H9 (cell line): Measurements from ENCODE around the gene GPR21. TPM values are rescaled to one million over a fixed set of nuclear protein-coding genes. Genes with fewer than 3 reads are reported as not detected.

Experiments
- DNase-seq: peaks from one replicate; pipeline ENCODE4 v3.0.0-alpha.2; 2017
- H2AFZ ChIP-seq: one replicate; pipeline ENCODE4 v1.6.1; 2013; ENCODE audit warnings: mild to moderate bottlenecking, low read length, control low read depth, moderate library complexity
- H2AK5ac ChIP-seq: 2 replicates; pipeline ENCODE4 v1.6.1; 2013; ENCODE audit warnings: low read length, control low read depth, mixed read lengths; ENCODE audit not compliant: insufficient read length
- H2BK120ac ChIP-seq: one replicate; pipeline ENCODE4 v1.6.1; 2013; ENCODE audit warnings: low read depth, mild to moderate bottlenecking, low read length, control low read depth, inconsistent platforms; ENCODE audit not compliant: poor library complexity, severe bottlenecking
- H2BK12ac ChIP-seq: 2 replicates; pipeline ENCODE4 v1.6.1; 2013; ENCODE audit warnings: low read length, control low read depth, mixed read lengths, low read depth; ENCODE audit not compliant: insufficient read length
- H2BK15ac ChIP-seq: 2 replicates; pipeline ENCODE4 v1.6.1; 2013; ENCODE audit warnings: low read depth, low read length, control low read depth
- H2BK20ac ChIP-seq: one replicate; pipeline ENCODE4 v1.6.1; 2013; ENCODE audit warnings: low read depth, mild to moderate bottlenecking, low read length, control low read depth, inconsistent platforms; ENCODE audit not compliant: poor library complexity, severe bottlenecking
- H2BK5ac ChIP-seq: 2 replicates; pipeline ENCODE4 v1.6.1; 2013; ENCODE audit warnings: low read length, control low read depth, mixed read lengths; ENCODE audit not compliant: insufficient read length
- H3K14ac ChIP-seq: 2 replicates; pipeline ENCODE4 v1.6.1; 2013; ENCODE audit warnings: low read length, control low read depth; ENCODE audit not compliant: insufficient read depth
- H3K18ac ChIP-seq: 2 replicates; pipeline ENCODE4 v1.6.1; 2013; ENCODE audit warnings: low read depth, mild to moderate bottlenecking, mixed read lengths, low read length, control low read depth; ENCODE audit not compliant: insufficient read length
- H3K23ac ChIP-seq: 2 replicates; pipeline ENCODE4 v1.6.1; 2013; ENCODE audit warnings: low read length, control low read depth, mixed read lengths, low read depth; ENCODE audit not compliant: insufficient read length
- H3K23me2 ChIP-seq: 2 replicates; pipeline ENCODE4 v1.6.1; 2013; ENCODE audit warnings: low read depth, mild to moderate bottlenecking, mixed read lengths, low read length, control low read depth; ENCODE audit not compliant: insufficient read length, poor library complexity, severe bottlenecking
- H3K27ac ChIP-seq: 2 replicates; pipeline ENCODE4 v1.5.1; 2013; ENCODE audit warnings: low read length, control low read depth, mixed read lengths, low read depth; ENCODE audit not compliant: insufficient read length
- H3K27me3 ChIP-seq: 2 replicates; pipeline ENCODE4 v1.6.1; 2013; ENCODE audit warnings: low read length, control low read depth, inconsistent platforms; ENCODE audit not compliant: insufficient read depth
- H3K4ac ChIP-seq: 2 replicates; pipeline ENCODE4 v1.6.1; 2013; ENCODE audit warnings: low read depth, mild to moderate bottlenecking, control low read depth, inconsistent platforms, low read length, moderate library complexity
- H3K4me1 ChIP-seq: 2 replicates; pipeline ENCODE4 v1.6.1; 2013; ENCODE audit warnings: low read length, control low read depth, inconsistent platforms; ENCODE audit not compliant: insufficient read depth
- H3K4me2 ChIP-seq: 2 replicates; pipeline ENCODE4 v1.6.1; 2013; ENCODE audit warnings: low read length, control low read depth, mixed read lengths; ENCODE audit not compliant: insufficient read length, insufficient read depth
- H3K56ac ChIP-seq: 2 replicates; pipeline ENCODE4 v1.6.1; 2013; ENCODE audit warnings: low read depth, mild to moderate bottlenecking, mixed read lengths, low read length, control low read depth; ENCODE audit not compliant: insufficient read length
- H3K79me1 ChIP-seq: 2 replicates; pipeline ENCODE4 v1.6.1; 2013; ENCODE audit warnings: low read depth, mild to moderate bottlenecking, moderate library complexity, low read length, control low read depth, inconsistent platforms; ENCODE audit not compliant: insufficient read depth, poor library complexity, severe bottlenecking
- H3K79me2 ChIP-seq: 2 replicates; pipeline ENCODE4 v1.6.1; 2013; ENCODE audit warnings: low read length, control low read depth, inconsistent platforms; ENCODE audit not compliant: insufficient read depth
- H3K9ac ChIP-seq: 2 replicates; pipeline ENCODE4 v1.6.1; 2013; ENCODE audit warnings: low read length, control low read depth, mixed read lengths; ENCODE audit not compliant: insufficient read length; ENCODE audit errors: extremely low read depth
- H3K9me3 ChIP-seq: one replicate; pipeline ENCODE4 v1.6.1; 2013; ENCODE audit warnings: low read depth, low read length, inconsistent platforms; ENCODE audit not compliant: control insufficient read depth
- H3T11ph ChIP-seq: one replicate; pipeline ENCODE4 v1.6.1; 2013; ENCODE audit warnings: mild to moderate bottlenecking, low read length, control low read depth, inconsistent platforms
- H4K20me1 ChIP-seq: one replicate; pipeline ENCODE4 v1.6.1; 2013; ENCODE audit not compliant: control insufficient read depth, insufficient read length, insufficient read depth
- H4K5ac ChIP-seq: 2 replicates; pipeline ENCODE4 v1.6.1; 2013; ENCODE audit warnings: low read depth, mild to moderate bottlenecking, mixed read lengths, low read length, control low read depth; ENCODE audit not compliant: insufficient read length
- H4K8ac ChIP-seq: replicated peaks from 2 replicates; pipeline ENCODE4 v1.6.1; 2013; ENCODE audit warnings: low read length, control low read depth, mixed read lengths, low read depth; ENCODE audit not compliant: insufficient read length
- H4K91ac ChIP-seq: 2 replicates; pipeline ENCODE4 v1.6.1; 2013; ENCODE audit warnings: low read depth, mild to moderate bottlenecking, moderate library complexity, mixed read lengths, low read length, control low read depth; ENCODE audit not compliant: insufficient read length
- H3K27ac Mint-ChIP-seq, 3 experiments: 2 replicates in 2 of 3; 3 replicates in 1 of 3; pipeline ENCODE4 v1.8.0; 2020 to 2021; ENCODE audit warnings: mixed read lengths in 3 of 3, mild to moderate bottlenecking in 1 of 3, moderate library complexity in 1 of 3
- H3K27me3 Mint-ChIP-seq: 2 replicates; pipeline ENCODE4 v1.8.0; 2021; ENCODE audit warnings: low read depth, mild to moderate bottlenecking, moderate library complexity, mixed read lengths
- H3K36me3 Mint-ChIP-seq, 3 experiments: 2 replicates in 2 of 3; 3 replicates in 1 of 3; pipeline ENCODE4 v1.8.0; 2020 to 2021; ENCODE audit warnings: low read depth in 3 of 3, mixed read lengths in 3 of 3; ENCODE audit not compliant: insufficient read depth in 1 of 3
- H3K4me1 Mint-ChIP-seq, 2 experiments: 2 replicates each; pipeline ENCODE4 v1.8.0; 2020; ENCODE audit warnings: mixed read lengths in 2 of 2
- H3K4me3 Mint-ChIP-seq, 2 experiments: 2 replicates in 1 of 2; 3 replicates in 1 of 2; pipeline ENCODE4 v1.8.0; 2020 to 2021; ENCODE audit warnings: mild to moderate bottlenecking in 2 of 2, mixed read lengths in 2 of 2, moderate library complexity in 1 of 2
- H3K9me3 Mint-ChIP-seq, 2 experiments: 2 replicates in 1 of 2; 3 replicates in 1 of 2; pipeline ENCODE4 v1.8.0; 2020; ENCODE audit warnings: mild to moderate bottlenecking in 2 of 2, mixed read lengths in 2 of 2, moderate library complexity in 1 of 2
- WGBS: extraction: QIAGEN DNeasy Blood & Tissue Kit; methylation state at CpG from one replicate; pipeline ENCODE4 v1.1.7; 2013; ENCODE audit warnings: missing lambda C conversion rate, low lambda C conversion rate, mixed read lengths; ENCODE audit not compliant: insufficient read length; ENCODE audit errors: extremely low coverage; 5-methylcytosine and 5-hydroxymethylcytosine counted together
- long read RNA-seq: library from polyadenylated mRNA; unstranded; transcript quantifications from one replicate; pipeline ENCODE4 v2.0.0, GENCODE V29; 2020
- total RNA-seq: library from RNA; stranded (reverse); gene quantifications from 2 replicates; pipeline ENCODE4 v1.2.1, GENCODE V29; 2021
- TF ChIP-seq, protein P1 (sequence below): fragments of 200-600 bp; sonication (generic); conservative IDR thresholded peaks from 3 replicates; pipeline ENCODE4 v1.8.0; 2021; ENCODE audit warnings: antibody characterized with exemption, mild to moderate bottlenecking

Gene GPR21, protein sequence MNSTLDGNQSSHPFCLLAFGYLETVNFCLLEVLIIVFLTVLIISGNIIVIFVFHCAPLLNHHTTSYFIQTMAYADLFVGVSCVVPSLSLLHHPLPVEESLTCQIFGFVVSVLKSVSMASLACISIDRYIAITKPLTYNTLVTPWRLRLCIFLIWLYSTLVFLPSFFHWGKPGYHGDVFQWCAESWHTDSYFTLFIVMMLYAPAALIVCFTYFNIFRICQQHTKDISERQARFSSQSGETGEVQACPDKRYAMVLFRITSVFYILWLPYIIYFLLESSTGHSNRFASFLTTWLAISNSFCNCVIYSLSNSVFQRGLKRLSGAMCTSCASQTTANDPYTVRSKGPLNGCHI
- 0.87 and 1.0 TPM in 2 replicates for total RNA-seq
- long read RNA-seq, result 0 reads

DNA sequence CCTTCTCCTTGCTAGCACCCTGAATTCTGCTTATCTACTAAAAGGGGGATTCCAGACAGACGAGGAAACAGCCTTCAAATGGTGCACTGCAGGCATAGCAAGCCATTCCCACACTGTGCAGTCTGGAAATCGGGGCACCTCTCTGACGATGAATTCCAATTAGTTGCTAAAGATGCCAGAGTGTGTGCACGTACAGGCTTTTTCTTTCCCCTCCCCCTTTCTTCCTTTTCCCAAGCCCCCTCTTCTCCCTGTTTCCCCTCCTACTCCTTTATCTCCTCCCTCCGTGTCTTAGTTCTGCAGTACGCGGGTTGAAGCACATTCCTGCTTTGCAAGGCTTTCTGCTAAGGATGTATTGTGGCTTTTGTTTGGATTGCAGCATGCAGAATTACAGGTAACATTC, at the start of gene GPR21:
Gene GPR21 (plus strand): TSS at position 316 of the 400 bp plus-strand sequence. CDS start 900 bp downstream, outside the sequence.
- Mint-ChIP-seq H3K4me3 (no peak within 1 kb of the TSS), H3K4me1 (peaks cover 0 to 11% of the 10 kb centered on the region in 2 experiments; a peak in 2 of 4 replicates), H3K36me3 (peaks cover 0 to 19% (median 8%) of the 10 kb centered on the region in 3 experiments; a peak in 5 of 7 replicates), H3K27me3 (no peaks in the 10 kb centered on the region), H3K27ac (peak within 1 kb of the TSS in 2 of 3 experiments; percentile 21 to 37; a peak in 4 of 7 replicates), H3K9me3 (no peaks in the 10 kb centered on the region)
- H3K27ac ChIP-seq, result no peak within 1 kb of the TSS
- H2AK5ac ChIP-seq, result no peak within 1 kb of the TSS
- H2BK15ac ChIP-seq, result no peak within 1 kb of the TSS
- H3K4ac ChIP-seq, result no peak within 1 kb of the TSS
- no peak within 1 kb of the TSS for H3K18ac ChIP-seq
- no peaks in the 10 kb centered on the region for H3K4me1 ChIP-seq
- no peak within 1 kb of the TSS for H3K4me2 ChIP-seq
- H2BK12ac ChIP-seq, result no peak within 1 kb of the TSS
- no peaks in the 10 kb centered on the region for H3K23me2 ChIP-seq
- no peak within 1 kb of the TSS for H3K9ac ChIP-seq
- H2BK120ac ChIP-seq, result no peak within 1 kb of the TSS
- no CpG with 5 or more reads among the region's 7 CpGs for WGBS
- no peak within 1 kb of the TSS for H3K23ac ChIP-seq
- H4K5ac ChIP-seq, result no peak within 1 kb of the TSS
- H2AFZ ChIP-seq, result no peak within 1 kb of the TSS
- H3K27me3 ChIP-seq, result no peaks in the 10 kb centered on the region
- no peak within 1 kb of the TSS for H3K56ac ChIP-seq
- H4K91ac ChIP-seq, result no peak within 1 kb of the TSS
- no peak within 1 kb of the TSS for H4K8ac ChIP-seq
- no peak within 1 kb of the TSS for H3T11ph ChIP-seq
- no peak within 1 kb of the TSS for H2BK5ac ChIP-seq
- no peak within 1 kb of the TSS for H2BK20ac ChIP-seq
- H3K79me2 ChIP-seq, result no peaks in the 10 kb centered on the region
- no peak for DNase-seq
- H3K9me3 ChIP-seq, result no peaks in the 10 kb centered on the region
- H4K20me1 ChIP-seq, result no peaks in the 10 kb centered on the region
- TF ChIP-seq, protein P1, sequence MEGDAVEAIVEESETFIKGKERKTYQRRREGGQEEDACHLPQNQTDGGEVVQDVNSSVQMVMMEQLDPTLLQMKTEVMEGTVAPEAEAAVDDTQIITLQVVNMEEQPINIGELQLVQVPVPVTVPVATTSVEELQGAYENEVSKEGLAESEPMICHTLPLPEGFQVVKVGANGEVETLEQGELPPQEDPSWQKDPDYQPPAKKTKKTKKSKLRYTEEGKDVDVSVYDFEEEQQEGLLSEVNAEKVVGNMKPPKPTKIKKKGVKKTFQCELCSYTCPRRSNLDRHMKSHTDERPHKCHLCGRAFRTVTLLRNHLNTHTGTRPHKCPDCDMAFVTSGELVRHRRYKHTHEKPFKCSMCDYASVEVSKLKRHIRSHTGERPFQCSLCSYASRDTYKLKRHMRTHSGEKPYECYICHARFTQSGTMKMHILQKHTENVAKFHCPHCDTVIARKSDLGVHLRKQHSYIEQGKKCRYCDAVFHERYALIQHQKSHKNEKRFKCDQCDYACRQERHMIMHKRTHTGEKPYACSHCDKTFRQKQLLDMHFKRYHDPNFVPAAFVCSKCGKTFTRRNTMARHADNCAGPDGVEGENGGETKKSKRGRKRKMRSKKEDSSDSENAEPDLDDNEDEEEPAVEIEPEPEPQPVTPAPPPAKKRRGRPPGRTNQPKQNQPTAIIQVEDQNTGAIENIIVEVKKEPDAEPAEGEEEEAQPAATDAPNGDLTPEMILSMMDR, result no peak
- H3K79me1 ChIP-seq, result no peaks in the 10 kb centered on the region
- H3K14ac ChIP-seq, result no peak within 1 kb of the TSS
